Measurements from ENCODE around the gene RAP1GDS1.

The RAP1GDS1 gene

DNA sequence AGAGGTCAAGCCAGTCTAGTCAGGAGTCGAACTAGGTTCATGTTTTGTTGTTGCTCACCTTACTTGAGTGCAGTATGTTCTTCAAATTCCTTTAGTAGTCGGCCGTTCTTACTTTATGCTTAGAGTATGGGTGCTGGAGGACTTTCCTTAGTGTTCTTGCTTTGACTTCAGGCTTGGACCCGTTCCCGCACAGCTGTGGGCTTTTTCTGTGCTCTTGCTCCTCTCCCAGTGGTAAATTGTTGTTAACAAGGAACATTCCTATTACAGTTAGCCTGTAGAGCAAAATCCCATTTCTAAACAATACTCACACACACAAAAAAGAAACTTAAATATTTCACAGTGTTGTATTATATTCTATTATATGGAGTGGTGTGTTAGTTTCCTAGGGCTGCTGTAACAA lies 113.5 kb downstream of the RAP1GDS1 start:
- POLR2A ChIA-PET: no interaction called here

GRCh38 chr4:98377559-98377958 lies 116.4 kb downstream of the RAP1GDS1 start:
- CTCF ChIA-PET: interaction anchor here (0.5 to 1.1 kb wide), 2 partner anchors 23 to 71 kb away, joined by 3 read pairs; no protein-coding TSS in a partner anchor
- no peaks in the 10 kb centered on the region for H3K4me1 ChIP-seq (ENCODE audit: control insufficient read depth, insufficient read depth, low read length)
- POLR2A ChIA-PET: no interaction called here
- no peak overlapping the region for H3K4me3 ChIP-seq (ENCODE audit: low read depth, low read length)
- H3K27ac ChIP-seq (ENCODE audit: extremely low read depth, low read depth, low read length): no peak overlapping the region
- TF ChIP-seq SP3 (tag by site-specific recombination; IDR thresholded peaks at IDR 0.05) (no peak), ZNF621 (tag by site-specific recombination; IDR thresholded peaks at IDR 0.05) (no peak), SCRT2 (tag by site-specific recombination; IDR thresholded peaks at IDR 0.05) (no peak), IKZF3 (tag by site-specific recombination; IDR thresholded peaks at IDR 0.05) (no peak), ZNF157 (tag by site-specific recombination; IDR thresholded peaks at IDR 0.05) (no peak), TRIM28 (IDR thresholded peaks at IDR 0.05; ENCODE audit: borderline replicate concordance, low read length) (no peak)
- no peaks in the 10 kb centered on the region for H3K9me3 ChIP-seq (ENCODE audit: control insufficient read depth, insufficient read depth, low read depth, low read length)
- H3K36me3 ChIP-seq (ENCODE audit: control insufficient read depth in 2 of 2, insufficient read depth in 1 of 2, low read length in 2 of 2): no peaks in the 10 kb centered on the region

More for the DNA sequence above, 113.5 kb downstream of the RAP1GDS1 start:
- no peak overlapping the region for H3K4me3 ChIP-seq (ENCODE audit: low read depth, low read length)
- no peaks in the 10 kb centered on the region for H3K9me3 ChIP-seq (ENCODE audit: control insufficient read depth, insufficient read depth, low read depth, low read length)
- TF ChIP-seq YY1 (tag by site-specific recombination; IDR thresholded peaks at IDR 0.05): no peak
- no peak for TF ChIP-seq ZNF341 (tag by site-specific recombination; IDR thresholded peaks at IDR 0.05; ENCODE audit: low read depth)
- no peak for TF ChIP-seq MEIS1 (CRISPR knock-in tag; IDR thresholded peaks at IDR 0.05; ENCODE audit: borderline replicate concordance)
- TF ChIP-seq ZNF623 (tag by site-specific recombination; IDR thresholded peaks at IDR 0.05): no peak
- TF ChIP-seq ZNF501 (tag by site-specific recombination; IDR thresholded peaks at IDR 0.05): no peak
- TF ChIP-seq ZNF114 (tag by site-specific recombination; IDR thresholded peaks at IDR 0.05): no peak
- TF ChIP-seq SCRT2 (tag by site-specific recombination; IDR thresholded peaks at IDR 0.05): no peak
- TF ChIP-seq ZNF274 (IDR thresholded peaks at IDR 0.05; ENCODE audit: low read length): no peak
- TF ChIP-seq ZNF274 (tag by site-specific recombination; IDR thresholded peaks at IDR 0.05; ENCODE audit: borderline replicate concordance): no peak
- no peak for TF ChIP-seq SALL2 (tag by site-specific recombination; IDR thresholded peaks at IDR 0.05; ENCODE audit: borderline replicate concordance)
- TF ChIP-seq, protein P1, sequence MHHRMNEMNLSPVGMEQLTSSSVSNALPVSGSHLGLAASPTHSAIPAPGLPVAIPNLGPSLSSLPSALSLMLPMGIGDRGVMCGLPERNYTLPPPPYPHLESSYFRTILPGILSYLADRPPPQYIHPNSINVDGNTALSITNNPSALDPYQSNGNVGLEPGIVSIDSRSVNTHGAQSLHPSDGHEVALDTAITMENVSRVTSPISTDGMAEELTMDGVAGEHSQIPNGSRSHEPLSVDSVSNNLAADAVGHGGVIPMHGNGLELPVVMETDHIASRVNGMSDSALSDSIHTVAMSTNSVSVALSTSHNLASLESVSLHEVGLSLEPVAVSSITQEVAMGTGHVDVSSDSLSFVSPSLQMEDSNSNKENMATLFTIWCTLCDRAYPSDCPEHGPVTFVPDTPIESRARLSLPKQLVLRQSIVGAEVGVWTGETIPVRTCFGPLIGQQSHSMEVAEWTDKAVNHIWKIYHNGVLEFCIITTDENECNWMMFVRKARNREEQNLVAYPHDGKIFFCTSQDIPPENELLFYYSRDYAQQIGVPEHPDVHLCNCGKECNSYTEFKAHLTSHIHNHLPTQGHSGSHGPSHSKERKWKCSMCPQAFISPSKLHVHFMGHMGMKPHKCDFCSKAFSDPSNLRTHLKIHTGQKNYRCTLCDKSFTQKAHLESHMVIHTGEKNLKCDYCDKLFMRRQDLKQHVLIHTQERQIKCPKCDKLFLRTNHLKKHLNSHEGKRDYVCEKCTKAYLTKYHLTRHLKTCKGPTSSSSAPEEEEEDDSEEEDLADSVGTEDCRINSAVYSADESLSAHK (tag by site-specific recombination; IDR thresholded peaks at IDR 0.05): no peak
- no peak for TF ChIP-seq ZNF792 (tag by site-specific recombination; IDR thresholded peaks at IDR 0.05)
- no peaks in the 10 kb centered on the region for H3K36me3 ChIP-seq (ENCODE audit: control insufficient read depth in 2 of 2, insufficient read depth in 1 of 2, low read length in 2 of 2)
- CTCF ChIA-PET: no interaction called here
- no peak overlapping the region for H3K27ac ChIP-seq (ENCODE audit: extremely low read depth, low read depth, low read length)
- H3K4me1 ChIP-seq (ENCODE audit: control insufficient read depth, insufficient read depth, low read length): no peaks in the 10 kb centered on the region

GRCh38 chr4:98381306-98381705 lies 120.1 kb downstream of the RAP1GDS1 start:
- H3K27ac ChIP-seq (ENCODE audit: extremely low read depth, low read depth, low read length): no peak overlapping the region
- CTCF ChIA-PET: no interaction called here
- no peaks in the 10 kb centered on the region for H3K9me3 ChIP-seq (ENCODE audit: control insufficient read depth, insufficient read depth, low read depth, low read length)
- POLR2A ChIA-PET: no interaction called here
- H3K4me1 ChIP-seq (ENCODE audit: control insufficient read depth, insufficient read depth, low read length): no peaks in the 10 kb centered on the region
- no peak overlapping the region for H3K4me3 ChIP-seq (ENCODE audit: low read depth, low read length)
- no peaks in the 10 kb centered on the region for H3K36me3 ChIP-seq (ENCODE audit: control insufficient read depth in 2 of 2, insufficient read depth in 1 of 2, low read length in 2 of 2)
- TF ChIP-seq ZNF132 (tag by site-specific recombination; IDR thresholded peaks at IDR 0.05; ENCODE audit: borderline replicate concordance): no peak
- no peak for TF ChIP-seq ZNF639 (tag by site-specific recombination; IDR thresholded peaks at IDR 0.05)
- no peak for TF ChIP-seq GFI1B (tag by site-specific recombination; IDR thresholded peaks at IDR 0.05)
- no peak for TF ChIP-seq ZNF600 (tag by site-specific recombination; IDR thresholded peaks at IDR 0.05)
- TF ChIP-seq, protein P2, sequence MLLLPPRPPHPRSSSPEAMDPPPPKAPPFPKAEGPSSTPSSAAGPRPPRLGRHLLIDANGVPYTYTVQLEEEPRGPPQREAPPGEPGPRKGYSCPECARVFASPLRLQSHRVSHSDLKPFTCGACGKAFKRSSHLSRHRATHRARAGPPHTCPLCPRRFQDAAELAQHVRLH (tag by site-specific recombination; IDR thresholded peaks at IDR 0.05): no peak
- TF ChIP-seq ZNF426 (tag by site-specific recombination; IDR thresholded peaks at IDR 0.05): no peak
- TF ChIP-seq SP7 (tag by site-specific recombination; IDR thresholded peaks at IDR 0.05): no peak
- no peak for TF ChIP-seq KLF16 (tag by site-specific recombination; IDR thresholded peaks at IDR 0.05)
- TF ChIP-seq ZNF707 (tag by site-specific recombination; IDR thresholded peaks at IDR 0.05): no peak
- TF ChIP-seq ZNF837 (tag by site-specific recombination; IDR thresholded peaks at IDR 0.05): no peak
- TF ChIP-seq ZNF214 (tag by site-specific recombination; IDR thresholded peaks at IDR 0.05; ENCODE audit: borderline replicate concordance): no peak
- TF ChIP-seq SCRT2 (tag by site-specific recombination; IDR thresholded peaks at IDR 0.05): no peak
